ENCODE results near the gene GCH1.
A peak's percentile ranks its signal among the peaks of the same experiment; 100 is the strongest.
"Not testable (repeated sequence)": the region's sequence is repeated elsewhere in the genome, so short reads cannot be mapped to it uniquely, and the experiment has no call there.

The GCH1 gene

DNA sequence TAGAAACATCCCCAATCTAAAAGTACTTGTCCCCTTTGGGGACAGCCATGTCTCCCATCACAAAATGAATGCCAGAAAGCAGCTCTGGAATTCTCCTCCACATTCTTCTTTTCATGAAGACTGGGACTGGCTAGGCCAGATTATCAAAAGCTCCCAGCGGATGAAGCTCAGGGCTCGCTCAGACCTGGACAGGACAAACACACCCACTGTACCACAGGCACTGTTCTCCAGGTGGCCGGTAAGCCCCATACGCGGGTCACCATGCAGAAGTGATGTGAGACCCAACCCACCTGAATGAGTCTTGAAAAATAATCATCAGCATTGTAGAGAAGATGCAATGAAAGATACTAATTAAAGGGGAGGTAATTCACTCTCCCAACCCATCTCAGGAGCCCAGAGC, 85.1 kb downstream of the GCH1 start:
- no peak for DNase-seq

DNA sequence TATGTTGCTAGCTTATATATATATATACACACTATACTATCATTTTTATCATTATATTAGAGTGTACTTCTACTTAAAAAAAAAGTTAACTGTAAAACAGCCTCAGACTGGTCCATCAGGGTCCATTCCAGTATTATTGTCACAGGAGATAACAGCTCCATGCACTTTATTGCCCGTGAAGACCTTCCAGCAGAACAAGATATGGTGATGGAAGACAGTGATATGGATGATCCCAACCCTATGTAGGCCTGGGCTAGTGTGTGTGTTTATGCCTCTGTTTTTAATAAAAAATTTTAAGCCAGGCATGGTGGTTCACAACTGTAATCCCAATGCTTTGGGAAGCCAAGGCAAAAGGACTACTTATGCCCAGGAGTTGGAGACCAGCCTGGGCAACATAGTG, 86.2 kb downstream of the GCH1 start:
- no peak for DNase-seq

DNA sequence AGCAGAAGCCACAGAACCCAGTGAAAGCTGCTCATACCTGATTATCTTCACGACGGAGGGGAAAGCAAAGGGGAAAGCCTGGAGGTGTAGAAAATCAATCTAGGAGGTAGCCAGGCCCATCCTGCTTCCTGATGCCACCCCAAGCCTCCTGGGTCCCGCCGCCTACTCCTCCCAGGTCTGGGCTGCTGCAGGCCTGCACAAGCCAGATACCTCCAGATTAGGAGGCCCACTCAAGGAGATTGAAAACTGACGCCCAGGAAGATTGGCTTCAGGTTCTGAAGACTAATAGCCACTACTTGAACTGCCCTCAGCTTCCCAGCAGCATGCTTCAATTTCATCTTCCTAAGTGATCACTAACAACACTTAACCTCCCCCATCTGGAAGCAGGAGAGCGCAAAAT, 87.1 kb downstream of the GCH1 start:
- DNase-seq = no peak

DNA sequence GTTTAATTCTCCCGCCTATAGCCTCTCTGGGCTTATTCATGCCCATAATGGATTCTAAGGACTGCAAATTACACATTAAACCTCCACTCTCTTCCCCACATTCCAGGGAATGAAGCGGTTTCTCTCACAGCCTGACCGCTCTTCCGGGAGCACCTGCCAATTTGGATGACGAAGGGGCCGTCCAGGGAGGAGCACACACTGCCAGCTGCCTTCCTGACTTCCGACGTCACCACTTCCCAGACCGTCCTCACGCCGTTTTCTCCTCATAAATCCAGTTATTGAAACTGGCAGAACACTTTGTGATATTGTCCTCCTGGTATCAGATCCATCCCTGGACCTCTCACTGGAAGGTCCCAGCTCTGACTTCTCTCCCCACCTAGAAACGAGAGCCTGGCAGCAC, 87.6 kb downstream of the GCH1 start:
- peak; percentile 60 for DNase-seq

DNA sequence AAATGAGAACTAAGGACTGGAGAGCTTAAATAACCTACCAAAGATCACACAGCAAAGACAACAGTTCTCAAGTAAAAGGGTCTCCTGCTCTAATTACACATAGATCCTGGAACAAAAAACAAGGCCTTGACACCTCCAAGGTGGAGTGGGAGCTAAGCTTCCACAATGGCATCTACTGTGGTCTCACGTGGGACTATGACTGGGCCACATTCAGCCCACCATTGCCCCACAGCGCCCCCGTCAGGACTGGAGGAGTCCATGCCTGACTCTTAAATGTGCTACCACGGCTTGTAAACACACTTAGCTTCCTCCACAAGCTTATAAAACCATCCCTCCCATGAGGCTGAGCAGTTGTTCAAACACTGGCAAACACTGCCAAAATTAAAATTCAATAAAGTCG, 88.5 kb downstream of the GCH1 start:
- DNase-seq = no peak

DNA sequence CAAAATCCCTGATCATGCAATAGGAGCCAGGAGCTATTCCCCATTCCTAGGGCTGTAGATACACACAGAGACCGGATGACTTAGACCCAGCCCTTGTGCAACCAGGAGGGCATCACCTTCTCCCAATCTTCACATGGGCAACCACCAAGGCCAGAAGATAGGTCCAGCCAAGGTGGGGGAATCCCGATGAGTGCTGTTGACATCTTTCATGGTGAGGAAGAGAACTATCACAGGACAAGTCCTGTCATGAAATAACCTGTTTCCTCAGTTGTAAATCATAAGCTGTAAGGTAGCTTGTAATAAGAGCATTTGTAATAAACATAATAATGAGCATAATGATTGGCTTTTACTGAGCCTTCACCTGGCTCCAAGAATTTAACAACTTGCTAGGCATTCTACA, 89.5 kb downstream of the GCH1 start:
- no peak for DNase-seq

DNA sequence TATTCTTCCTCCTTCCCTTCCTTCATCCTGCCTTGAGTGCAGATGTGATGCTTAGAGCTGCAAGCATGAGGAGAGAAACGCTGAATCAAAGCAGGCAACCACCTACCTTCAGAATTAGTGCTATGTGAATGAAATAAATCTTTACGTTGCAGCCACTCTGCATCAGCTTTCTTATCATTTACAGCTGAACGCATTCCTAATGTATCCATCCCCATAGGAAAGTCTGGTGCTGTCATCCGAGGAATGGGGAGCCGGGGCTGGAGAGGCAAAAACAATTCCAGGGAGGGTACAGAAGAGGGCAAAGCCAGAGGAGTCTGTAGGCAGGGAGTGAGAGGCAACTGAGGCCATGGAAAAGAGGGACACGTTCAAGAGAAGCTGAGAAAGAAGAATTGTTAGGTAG, 90.0 kb downstream of the GCH1 start:
- no peak for DNase-seq

DNA sequence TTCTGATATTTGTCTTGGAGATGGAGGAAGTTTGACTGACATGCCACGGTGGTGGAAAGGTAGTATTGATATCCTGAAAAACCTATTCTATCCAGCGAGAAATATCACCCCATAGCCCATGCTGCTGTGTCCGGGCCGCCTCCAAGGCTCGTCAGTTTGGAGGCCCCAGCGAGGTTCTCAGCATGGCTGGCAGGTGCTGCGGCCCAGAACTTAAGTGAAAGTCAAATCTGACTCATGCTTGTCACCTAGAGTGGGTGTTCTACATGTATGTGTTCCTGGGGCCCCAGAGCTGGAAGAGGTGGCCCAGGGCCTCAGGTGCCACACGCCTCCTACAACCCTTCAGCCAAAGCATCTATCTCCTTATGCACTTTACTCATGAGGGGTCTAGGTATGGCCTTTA, 92.9 kb downstream of the GCH1 start:
- DNase-seq = no peak

DNA sequence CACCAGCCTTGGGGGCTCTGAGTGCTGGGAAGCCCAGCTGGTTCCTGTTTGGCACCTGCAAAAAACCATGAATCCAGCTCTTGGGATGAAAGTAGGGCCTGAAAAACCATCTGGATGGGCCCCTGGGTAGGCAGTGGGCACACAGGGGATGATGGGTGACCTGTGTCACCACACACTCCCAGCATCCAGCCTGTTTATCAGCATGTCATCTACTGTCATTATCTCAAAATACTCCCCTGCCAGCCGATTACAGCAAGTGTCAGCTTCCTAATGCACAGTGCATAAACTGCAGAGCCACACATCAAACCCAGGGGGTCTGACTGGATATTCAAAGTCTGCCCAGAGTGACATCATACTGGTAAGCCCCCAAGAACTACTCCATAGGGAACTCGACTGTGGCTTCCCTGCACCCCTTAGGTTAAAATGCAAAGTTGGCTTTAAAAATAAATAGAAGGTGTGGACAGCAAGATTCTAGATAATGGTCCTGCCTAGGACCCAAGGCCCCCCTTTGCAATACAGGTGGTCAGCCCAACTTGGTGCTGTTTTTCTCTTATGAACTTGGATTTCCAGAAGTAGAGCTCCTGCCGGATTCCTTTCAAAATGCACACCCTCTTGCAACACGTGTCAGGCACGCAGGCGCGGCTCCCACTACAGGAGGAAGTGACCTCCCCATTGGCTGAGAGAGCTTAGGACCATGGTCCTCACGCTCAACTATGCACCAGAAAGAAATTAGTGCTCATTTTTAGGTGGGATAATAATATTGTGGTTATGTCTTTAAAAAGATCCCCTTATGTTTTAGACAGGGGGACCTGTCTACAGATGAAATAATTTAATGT, 94.1 kb downstream of the GCH1 start:
- DNase-seq = no peak

DNA sequence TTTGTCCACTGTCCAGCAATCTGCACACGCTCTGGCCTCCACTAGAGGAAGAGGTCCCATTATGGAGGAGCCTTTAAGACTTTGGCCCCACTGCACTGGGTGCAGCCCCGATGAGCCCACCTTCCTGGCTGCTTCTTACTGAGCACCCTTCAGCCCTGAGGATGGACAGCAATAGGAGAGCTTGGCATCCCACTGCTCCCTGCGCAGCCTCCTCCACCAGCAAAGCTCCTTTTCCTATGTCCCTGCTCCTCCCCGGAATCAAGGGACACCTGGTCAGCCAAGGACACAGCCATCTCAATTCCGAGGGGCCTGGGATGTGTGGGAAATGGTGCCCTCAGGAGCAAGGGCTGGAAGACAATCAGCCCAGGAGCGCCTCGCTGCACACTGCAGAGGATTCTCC, 94.7 kb downstream of the GCH1 start:
- no peak for DNase-seq

DNA sequence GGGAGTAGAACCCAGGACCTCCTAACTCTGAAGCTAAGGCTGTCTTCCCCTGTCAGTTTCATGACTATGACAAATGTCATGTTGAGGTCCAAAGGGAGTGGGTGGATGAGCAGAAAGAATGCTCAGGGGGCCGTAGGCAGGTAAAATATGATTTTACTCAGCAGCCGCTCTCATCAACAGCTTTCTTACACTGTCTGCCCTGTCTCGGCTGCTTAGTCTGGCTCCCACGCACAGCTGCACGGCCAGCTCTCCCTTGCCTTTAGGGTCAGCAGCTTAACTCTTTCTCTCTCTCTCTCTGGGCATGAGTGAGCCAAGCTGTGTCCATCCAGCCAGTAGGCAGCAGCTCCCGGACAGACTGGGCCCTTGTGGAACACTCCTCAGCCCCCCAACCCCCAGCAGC, 95.2 kb downstream of the GCH1 start:
- DNase-seq = no peak

DNA sequence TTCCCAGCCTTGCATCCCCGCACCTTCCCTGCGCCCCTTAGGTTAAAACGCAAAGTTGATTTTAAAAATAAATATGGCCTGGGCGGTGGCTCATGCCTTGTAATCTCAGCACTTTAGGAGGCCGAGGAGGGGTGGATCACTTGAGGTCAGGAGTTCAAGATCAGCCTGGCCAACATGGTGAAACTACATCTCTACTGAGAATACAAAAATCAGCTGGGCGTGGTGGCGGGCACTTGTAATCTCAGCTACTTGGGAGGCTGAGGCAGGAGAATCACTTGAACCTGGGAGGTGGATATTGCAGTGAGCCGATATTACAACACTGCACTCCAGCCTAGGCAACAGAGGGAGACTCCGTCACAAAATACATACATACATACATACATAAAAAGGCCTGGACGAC, 96.0 kb downstream of the GCH1 start:
- DNase-seq = no peak

DNA sequence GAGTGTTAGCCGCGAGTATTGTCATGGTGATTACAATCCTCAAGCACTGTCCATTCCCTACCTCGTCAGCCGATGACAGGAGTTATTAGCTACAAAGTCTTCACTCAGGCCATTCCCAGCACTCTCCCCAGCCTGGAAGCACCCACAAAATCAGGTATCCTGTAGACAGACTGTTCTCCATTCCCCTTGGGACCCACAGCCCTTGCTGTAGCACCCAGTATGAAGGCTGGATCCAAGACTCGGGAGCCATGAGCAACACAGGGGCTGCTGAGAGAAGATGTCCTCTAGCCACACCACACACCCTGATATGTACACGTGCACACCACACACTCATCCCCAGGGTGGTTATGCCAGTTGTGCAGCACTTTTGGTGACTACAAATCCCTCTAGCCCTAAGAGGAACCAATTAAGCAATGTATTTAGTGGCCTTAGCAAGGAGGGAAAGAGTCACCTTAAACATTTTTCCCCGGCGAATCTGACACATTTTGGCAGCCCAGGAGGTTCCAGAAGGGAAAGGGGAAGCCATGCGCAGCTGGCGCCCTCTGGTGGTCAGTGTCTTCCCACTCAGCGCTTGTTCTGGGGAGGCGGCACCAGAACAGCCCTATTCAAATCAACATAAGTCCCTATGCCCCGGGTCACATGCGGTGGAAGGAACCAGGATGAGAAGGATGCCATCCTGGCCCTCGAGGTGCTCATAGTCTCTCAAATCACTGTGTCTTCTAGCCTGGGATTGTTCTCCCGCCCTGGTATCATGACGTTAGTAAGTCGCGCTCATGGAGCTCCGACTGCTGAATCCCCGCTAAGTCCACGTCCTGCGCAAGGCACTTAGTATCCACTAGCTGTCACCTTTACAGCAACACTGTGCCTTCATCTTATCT, 96.9 kb downstream of the GCH1 start:
- DNase-seq = peak; percentile 74

DNA sequence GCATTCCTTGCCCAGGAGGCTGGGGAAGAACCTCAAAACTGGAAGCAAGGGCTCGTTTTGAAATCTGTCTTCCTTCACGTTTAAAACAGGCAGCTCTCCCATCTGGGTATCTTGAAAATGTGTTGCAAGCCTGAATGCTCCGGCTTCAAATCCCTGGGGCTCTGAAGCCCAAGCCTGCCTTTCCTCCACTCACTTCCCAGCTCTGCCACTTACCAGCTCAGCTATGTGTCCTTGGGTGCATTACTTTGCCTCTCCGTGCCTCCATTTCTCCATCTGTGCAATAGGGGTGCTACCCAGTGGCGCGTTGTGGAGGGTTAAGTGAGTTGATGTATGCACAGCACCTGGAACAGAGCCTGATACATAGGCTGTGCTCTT, 97.6 kb downstream of the GCH1 start:
- no peak for DNase-seq

DNA sequence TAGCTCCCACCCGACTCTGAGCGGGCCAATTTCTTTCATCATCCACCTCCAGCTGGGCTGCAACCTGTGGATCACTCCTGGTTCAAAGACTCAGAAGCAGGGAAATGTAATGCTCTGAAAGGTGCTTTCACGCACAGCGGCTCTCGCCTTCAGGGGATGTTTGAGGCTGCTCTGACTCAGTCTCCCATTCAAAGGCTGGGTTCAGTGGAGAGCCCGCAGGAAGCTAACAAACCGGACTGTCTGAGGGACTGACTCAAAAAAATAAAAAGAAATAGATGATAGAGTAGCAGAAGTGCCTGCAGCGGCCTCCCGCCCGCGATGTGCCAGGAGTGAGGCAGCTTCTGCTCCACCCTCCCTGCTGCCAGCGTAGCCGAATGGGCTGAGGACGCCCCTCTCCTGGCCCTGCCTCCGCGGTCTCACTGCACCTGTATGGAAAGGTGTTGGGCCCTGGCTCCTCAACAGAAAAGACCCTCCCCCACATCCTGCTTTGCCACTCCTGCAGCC, 98.0 kb downstream of the GCH1 start:
- no peak for DNase-seq

DNA sequence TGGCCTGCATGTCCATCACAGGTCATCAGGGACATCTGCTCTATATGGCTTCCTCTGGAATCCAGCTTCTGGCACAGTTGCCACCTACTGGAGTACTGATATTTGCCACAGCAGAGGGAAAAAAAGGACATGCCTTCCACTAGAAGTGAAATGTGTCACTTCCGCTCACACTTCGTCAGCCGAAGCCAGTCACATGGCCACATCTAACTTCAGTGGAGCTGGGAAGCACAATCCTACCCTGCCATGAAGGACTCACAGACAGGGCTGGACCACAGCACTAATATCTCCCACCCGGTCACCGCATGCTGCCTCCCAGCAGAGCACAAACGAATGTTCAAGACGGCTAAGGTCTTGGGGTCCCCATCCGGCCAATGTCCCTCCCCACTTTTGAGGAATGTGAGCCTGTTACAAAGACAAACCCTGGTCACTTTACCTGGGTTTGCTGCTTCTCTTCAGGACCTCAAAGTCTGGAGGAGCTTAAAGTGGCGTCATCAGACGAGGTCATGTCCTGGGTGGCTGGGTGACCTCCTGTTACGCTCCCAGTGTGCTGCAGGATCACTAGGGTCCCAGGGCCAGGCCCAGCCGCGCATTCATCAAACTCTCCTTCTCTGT, 98.6 kb downstream of the GCH1 start:
- DNase-seq = no peak

DNA sequence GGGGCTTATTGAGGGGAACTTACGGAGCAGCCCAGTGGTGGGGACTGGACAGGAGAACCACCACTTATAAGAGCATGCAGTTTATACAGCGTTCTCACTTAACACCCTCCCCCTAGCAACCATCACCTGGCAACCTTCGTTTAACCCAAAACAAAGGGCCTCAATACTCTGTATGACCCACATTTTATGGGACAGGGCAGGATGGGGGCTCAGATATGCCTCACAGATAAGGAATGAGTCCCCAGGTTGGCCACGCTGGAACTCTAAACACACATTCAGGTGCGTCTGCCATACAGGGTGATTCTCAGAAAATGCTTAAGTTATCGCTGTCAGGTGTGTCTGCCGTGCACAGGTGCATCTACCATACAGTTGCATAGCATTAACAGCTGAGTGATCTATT, 99.2 kb downstream of the GCH1 start:
- DNase-seq = no peak

DNA sequence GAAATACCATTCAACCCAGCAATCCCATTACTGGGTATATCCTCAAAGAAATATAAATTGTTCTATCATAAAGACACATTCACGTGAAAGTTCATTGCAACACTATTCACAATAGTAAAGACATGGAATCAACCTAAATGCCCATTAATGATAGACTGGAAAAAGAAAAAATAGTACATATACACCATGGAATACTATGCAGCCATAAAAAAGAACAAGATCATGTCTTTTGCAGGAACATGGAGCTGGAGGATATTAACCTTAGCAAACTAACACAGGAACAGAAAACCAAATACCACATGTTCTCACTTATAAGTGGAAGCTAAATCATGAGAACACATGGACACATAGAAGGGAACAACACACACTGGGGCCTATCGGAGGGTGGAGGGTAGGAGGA, 101.1 kb downstream of the GCH1 start:
- DNase-seq = not testable (repeated sequence)

DNA sequence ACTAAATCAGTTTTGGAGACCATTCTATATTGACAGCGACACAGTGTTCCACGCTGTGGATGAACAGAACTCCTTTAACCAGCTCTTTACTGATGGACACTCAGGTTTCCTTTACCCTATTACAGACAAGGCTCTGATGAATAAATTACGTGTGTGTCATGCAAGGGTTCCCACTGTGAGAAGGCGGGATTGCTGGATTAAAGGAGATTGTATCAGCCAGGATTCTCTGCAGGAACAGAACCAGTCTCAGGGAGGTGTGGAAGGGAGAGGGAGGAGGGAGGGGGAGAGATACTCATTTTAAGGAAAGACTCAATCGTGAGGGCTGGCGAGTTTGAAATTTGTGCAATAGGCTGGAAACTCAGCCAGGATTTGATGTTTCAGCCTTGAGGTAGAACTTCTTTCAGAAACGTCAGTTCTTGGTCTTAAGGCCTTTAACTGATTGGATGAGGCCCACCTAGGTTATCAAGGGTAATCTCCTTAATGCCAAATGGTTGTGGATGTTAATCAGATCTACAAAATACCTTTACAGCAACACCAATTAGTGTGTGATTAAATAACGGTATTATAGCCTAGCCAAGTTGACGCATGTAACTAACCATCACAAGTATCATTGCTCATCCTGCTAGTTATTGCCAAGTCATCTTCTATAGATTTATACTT, 104.0 kb downstream of the GCH1 start:
- peak; percentile 31 for DNase-seq

DNA sequence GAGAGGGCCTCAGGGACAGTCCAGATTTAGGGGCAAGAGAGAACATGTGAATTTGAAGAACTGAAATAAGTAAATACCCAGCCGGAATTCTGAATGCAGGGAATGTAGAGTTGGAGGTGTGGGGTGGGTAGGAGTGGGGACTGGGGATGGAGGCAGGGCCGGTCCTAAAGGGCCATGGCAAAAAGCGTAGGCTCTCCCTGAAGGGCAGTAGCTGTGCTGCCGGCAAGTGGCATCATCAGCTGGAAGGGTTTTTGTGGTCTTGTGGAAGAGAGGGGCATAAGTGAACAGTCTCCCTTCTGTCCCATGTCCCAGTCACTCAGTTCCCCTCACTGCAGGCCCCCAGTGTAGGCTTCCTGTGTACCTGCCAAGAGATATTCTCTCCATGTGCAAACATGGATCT, 104.6 kb downstream of the GCH1 start:
- DNase-seq = no peak

DNA sequence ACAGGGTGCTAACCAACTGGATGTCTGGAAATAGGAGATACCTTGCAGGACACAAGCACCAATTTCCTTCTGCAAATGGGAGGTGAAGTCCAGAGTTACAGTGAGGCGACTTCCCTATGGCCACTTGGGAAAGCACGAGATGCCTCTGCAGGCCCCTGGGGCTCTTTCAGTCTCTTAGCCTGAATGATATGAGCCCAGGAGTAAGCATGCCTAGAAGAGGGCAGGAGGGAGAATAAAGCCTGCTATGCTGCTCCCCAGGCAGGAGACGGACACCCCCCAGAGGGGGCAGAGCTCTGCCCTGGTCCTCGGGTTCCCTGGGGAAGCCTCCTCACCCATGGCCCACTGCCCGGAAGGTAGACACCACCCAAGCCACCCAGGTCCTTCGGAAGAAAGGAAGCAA, 105.1 kb downstream of the GCH1 start:
- no peak for DNase-seq

DNA sequence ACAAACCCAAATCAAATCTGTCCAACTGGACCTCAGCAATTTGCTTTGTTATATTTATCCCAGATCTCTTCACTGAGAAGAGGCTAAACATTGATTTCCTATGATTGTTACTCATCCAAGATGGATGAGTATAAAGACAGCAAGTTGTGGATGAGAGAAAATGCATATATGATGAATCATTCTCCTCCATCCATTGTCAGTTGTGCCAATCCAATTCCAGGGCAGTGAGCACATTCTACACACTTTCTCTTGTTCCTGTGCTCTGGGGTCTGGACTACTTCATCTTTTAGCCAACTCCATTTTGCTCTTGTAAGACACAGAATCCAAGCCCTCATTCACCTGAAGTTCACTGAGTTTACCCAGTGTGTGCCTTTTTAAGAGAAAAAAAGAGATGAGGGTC, 105.7 kb downstream of the GCH1 start:
- peak; percentile 85 for DNase-seq

DNA sequence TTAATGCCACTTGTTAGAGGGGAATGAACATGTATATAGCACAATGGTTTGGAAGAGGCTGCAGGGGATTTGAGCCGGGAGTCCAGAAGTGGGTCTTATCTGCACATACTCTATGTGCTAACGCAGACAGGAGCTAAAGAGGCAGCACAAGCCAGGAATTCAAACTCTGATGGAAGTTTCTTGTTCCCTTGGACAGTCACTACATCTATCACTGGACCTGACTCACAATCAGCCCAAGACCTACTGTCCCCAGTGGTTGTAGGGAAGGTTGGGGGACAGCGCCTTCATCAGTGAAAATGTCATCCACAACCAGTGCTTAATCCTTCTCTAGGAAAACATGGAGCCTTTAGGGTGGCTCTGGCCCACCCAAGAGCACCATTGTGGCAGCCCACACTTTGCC, 107.8 kb downstream of the GCH1 start:
- no peak for DNase-seq
